Body of pancreas (tissue), 4 donors: ENCODE results near the gene CST4.

Experiments used
- CTCF ChIP-seq, 7 experiments: fragments of 450-650 bp in 4 of 7; fragments of 200-600 bp in 3 of 7; sonication (generic) in 3 of 7; IDR thresholded peaks; one replicate each; pipeline ENCODE4 v1.5.1; 2016 to 2019; ENCODE audit warnings: antibody characterized with exemption in 7 of 7
- POLR2A ChIP-seq, 3 donors: fragments of 450-650 bp; IDR thresholded peaks; one replicate each; pipeline ENCODE4 v1.6.1; 2016; ENCODE audit warnings: antibody characterized with exemption in 3 of 3, mild to moderate bottlenecking in 2 of 3

DNA sequence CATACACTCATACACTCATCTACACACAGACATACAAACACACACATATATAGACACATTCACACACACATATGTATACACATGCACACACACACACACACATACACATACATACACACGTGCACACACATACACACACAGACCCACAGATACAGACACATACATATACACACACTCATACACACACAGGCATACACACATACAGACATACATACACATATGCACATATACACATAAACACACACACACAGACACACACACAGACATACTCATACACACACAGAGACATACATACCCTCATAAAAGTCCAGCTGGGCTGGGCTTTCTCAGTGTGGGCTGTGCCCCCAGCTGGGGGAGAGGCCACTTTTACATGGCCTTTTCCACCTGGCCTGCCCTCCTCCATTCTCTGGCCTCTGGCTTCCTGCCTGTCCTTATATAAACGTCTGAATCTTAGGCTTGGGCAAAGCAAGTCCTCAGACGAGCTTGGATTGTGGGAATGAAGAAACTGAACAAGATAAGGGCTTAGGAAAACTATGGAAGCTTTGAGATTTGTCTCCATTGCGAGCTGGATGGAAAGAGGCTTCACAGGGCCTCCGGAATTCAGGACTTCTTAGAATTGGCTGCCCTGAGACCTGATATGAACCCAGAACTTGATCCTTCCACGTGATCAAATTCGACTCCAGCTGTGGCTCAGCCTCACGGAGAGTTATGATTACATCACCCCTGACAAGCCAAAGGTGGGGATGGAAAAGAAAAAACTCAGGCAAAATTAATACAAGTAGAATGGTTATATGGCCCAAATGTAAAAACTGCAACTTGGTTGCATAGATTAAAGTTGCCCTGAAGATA lies 28.6 kb downstream of the CST4 start:
- TF ChIP-seq CTCF (IDR thresholded peaks at IDR 0.05) (no peak), POLR2A (IDR thresholded peaks at IDR 0.05) (no peak)
